Muscle layer of duodenum (tissue), 2 donors: ENCODE results near the gene ELFN1.

Experiments
- H3K27ac ChIP-seq: one replicate; pipeline ENCODE4 v1.7.0; 2013; ENCODE audit warnings: mild to moderate bottlenecking, low read length
- H3K27me3 ChIP-seq: one replicate; pipeline ENCODE4 v1.7.0; 2013; ENCODE audit warnings: low read depth, mild to moderate bottlenecking, control low read depth, low read length
- H3K36me3 ChIP-seq, 2 donors: one replicate each; pipeline ENCODE4 v1.7.0; 2013; ENCODE audit warnings: low read length in 2 of 2, control low read depth in 1 of 2, mild to moderate bottlenecking in 1 of 2; ENCODE audit not compliant: insufficient read depth in 2 of 2, control insufficient read depth in 1 of 2
- H3K4me1 ChIP-seq, 2 donors: one replicate each; pipeline ENCODE4 v1.7.0; 2013; ENCODE audit warnings: low read length in 2 of 2, mild to moderate bottlenecking in 2 of 2, control low read depth in 1 of 2, moderate library complexity in 1 of 2; ENCODE audit not compliant: insufficient read depth in 2 of 2, control insufficient read depth in 1 of 2
- H3K4me3 ChIP-seq, 2 donors: one replicate each; pipeline ENCODE4 v1.7.0; 2013; ENCODE audit warnings: low read length in 2 of 2, low read depth in 1 of 2, mild to moderate bottlenecking in 1 of 2
- H3K9me3 ChIP-seq, 2 donors: one replicate each; pipeline ENCODE4 v1.7.0; 2013; ENCODE audit warnings: low read length in 2 of 2, control low read depth in 1 of 2, mild to moderate bottlenecking in 1 of 2; ENCODE audit not compliant: control insufficient read depth in 1 of 2
- donor health status: healthy.

Gene ELFN1

DNA sequence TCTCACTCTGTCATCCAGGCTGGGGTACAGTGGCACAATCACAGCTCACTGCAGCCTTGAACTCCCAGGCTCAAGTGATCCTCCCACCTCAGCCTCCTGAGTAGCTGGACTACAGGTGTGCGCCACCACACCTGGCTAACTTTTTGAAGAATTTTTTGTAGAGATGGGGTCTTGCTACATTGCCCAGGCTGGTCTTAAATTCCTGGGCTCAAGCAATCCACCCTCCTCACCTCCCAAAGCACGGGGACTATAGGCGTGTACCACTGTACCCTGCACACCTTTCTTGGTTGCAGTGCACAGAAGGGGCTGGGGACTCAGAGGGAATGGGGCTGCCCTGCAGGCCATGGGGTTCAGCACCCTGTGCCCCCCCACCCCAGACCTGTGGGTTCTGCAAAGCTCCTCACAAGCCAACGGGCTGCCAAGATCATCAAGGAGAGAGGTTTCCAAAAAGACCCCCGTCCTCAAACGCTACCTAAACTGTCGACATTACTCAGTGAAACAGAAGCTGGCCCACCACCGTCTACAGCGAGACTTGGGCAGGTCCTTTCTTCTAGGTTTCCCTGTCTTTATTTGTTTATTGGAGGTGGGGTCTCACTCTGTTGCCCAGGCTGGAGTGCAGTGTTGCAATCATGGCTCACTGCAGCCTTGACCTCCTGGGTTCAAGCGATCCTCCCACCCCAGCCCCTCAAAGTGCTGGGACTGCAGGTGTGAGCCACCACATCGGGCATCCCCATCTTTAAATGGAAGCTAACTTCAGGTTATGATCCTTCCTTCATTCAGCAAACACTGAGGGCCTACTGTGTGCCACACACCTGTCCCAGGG, 26.6 kb upstream of the ELFN1 start:
- Histone ChIP-seq H3K27ac (no peak overlapping the region), H3K9me3 (no peaks in the 10 kb centered on the region), H3K4me3 (no peak overlapping the region), H3K4me1 (peaks cover 0 to 18% of the 10 kb centered on the region in 2 donors), H3K36me3 (no peaks in the 10 kb centered on the region), H3K27me3 (no peaks in the 10 kb centered on the region)

DNA sequence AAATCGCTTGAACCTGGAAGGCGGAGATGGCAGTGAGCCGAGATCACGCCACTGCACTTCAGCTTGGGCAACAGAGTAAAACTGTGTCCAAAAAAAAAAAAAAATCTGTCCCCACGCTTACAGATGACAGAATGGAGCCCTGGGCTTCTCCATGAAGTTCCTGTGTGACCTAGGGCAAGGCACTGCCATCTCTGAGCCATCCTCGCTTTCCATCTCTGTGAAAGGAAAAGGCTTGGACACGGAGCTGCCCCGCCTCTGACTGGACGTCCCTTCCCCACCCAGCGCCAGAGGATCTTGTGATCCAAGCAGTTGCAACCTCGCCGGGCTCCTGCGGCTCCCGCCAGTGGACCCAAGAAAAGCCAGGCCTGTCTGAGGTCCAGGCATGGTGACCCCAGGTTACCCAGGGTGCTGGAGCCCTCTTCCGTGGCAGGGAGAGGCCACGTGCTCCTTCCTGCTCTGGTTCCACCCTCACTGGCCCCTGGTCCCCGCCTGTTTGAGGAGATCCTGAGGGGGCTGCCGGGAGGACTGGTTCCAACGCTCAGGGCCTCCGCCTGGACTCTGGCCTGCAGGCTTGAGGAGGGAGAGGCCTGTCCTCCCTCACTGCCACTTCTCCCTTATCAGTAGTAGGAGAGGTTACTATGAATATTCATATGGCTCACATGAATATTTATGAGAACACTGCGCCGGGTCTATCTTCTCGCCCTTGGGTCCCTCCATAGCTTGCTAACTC, 25.6 kb upstream of the ELFN1 start:
- Histone ChIP-seq H3K9me3 (no peaks in the 10 kb centered on the region), H3K4me1 (peaks cover 0 to 23% of the 10 kb centered on the region in 2 donors), H3K36me3 (no peaks in the 10 kb centered on the region), H3K27ac (no peak overlapping the region), H3K27me3 (no peaks in the 10 kb centered on the region), H3K4me3 (no peak overlapping the region)

GRCh38 chr7:1645071-1645409, 25.0 kb upstream of the ELFN1 start:
- Histone ChIP-seq H3K9me3 (no peaks in the 10 kb centered on the region), H3K27ac (no peak overlapping the region), H3K4me3 (no peak overlapping the region), H3K36me3 (no peaks in the 10 kb centered on the region), H3K27me3 (no peaks in the 10 kb centered on the region), H3K4me1 (peaks cover 0 to 23% of the 10 kb centered on the region in 2 donors)

- Histone ChIP-seq H3K4me3 (no peak overlapping the region), H3K27ac (no peak overlapping the region), H3K27me3 (no peaks in the 10 kb centered on the region), H3K9me3 (no peaks in the 10 kb centered on the region), H3K36me3 (no peaks in the 10 kb centered on the region), H3K4me1 (peaks cover 0 to 23% of the 10 kb centered on the region in 2 donors)
These were observed 24.6 kb upstream of the ELFN1 start for GRCh38 chr7:1645476-1645875.

DNA sequence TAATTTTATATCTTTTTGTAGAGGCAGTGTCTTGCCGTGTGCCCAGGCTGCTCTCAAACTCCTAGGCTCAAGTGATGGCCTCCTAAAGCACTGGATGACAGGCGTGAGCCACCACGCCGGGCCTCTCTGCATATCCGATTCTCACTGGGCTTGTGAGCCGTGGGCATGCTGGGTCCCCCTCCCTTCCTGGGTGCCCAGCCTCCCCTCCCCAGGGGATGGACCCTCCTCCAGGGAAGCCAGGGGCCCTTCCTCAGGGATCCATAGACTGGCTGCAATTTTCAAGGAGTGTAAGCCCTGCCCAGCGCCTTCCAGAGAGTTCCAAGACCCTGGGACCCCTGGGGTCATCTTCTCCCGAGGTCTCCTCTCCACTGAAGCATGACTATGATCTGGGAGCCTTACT, 23.7 kb upstream of the ELFN1 start:
- no peak overlapping the region for H3K4me3 ChIP-seq
- no peaks in the 10 kb centered on the region for H3K9me3 ChIP-seq
- H3K36me3 ChIP-seq = no peaks in the 10 kb centered on the region
- peaks cover 0 to 23% of the 10 kb centered on the region in 2 donors for H3K4me1 ChIP-seq
- H3K27me3 ChIP-seq = no peaks in the 10 kb centered on the region
- no peak overlapping the region for H3K27ac ChIP-seq

GRCh38 chr7:1646957-1647891, 22.9 kb upstream of the ELFN1 start:
- H3K4me3 ChIP-seq = no peak overlapping the region
- H3K9me3 ChIP-seq = no peaks in the 10 kb centered on the region
- H3K27ac ChIP-seq = no peak overlapping the region
- no peaks in the 10 kb centered on the region for H3K36me3 ChIP-seq
- H3K4me1 ChIP-seq = peaks cover 0 to 23% of the 10 kb centered on the region in 2 donors
- no peaks in the 10 kb centered on the region for H3K27me3 ChIP-seq

GRCh38 chr7:1647961-1648672, 22.0 kb upstream of the ELFN1 start:
- H3K4me3 ChIP-seq = no peak overlapping the region
- H3K27me3 ChIP-seq = no peaks in the 10 kb centered on the region
- no peaks in the 10 kb centered on the region for H3K9me3 ChIP-seq
- H3K27ac ChIP-seq = no peak overlapping the region
- H3K4me1 ChIP-seq = peaks cover 0 to 23% of the 10 kb centered on the region in 2 donors
- H3K36me3 ChIP-seq = no peaks in the 10 kb centered on the region

DNA sequence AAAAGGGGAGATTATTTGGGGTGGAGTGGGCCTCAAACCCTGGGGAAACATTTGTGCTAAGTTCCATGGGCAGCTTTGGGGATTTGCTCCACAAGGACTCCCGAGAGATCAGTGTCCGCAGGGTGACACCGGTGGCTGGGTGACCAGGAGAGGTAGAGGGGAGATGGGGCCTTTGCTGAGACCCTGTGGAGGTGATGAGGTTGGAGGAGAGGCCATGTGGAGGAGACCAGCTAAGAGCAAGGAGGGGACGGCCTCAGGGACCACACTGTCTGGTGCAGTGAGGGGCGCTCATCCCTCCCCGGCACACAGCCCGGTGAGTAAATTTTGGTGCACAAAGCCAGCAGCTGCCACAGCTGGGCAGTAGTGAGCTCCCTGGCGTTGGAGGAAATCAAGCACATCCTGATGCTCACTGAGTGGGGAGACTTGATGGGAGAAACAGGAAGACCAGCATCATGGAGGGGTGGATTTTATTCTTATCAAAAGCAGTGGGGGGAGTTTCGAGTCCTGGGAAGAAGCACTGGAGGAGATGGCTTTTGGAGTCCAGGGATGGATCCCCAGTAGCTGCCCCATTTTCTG, 20.2 kb upstream of the ELFN1 start:
- Histone ChIP-seq H3K27me3 (peaks cover 7% of the 10 kb centered on the region), H3K4me1 (peaks cover 0 to 23% of the 10 kb centered on the region in 2 donors), H3K4me3 (no peak overlapping the region), H3K36me3 (no peaks in the 10 kb centered on the region), H3K9me3 (no peaks in the 10 kb centered on the region), H3K27ac (no peak overlapping the region)

DNA sequence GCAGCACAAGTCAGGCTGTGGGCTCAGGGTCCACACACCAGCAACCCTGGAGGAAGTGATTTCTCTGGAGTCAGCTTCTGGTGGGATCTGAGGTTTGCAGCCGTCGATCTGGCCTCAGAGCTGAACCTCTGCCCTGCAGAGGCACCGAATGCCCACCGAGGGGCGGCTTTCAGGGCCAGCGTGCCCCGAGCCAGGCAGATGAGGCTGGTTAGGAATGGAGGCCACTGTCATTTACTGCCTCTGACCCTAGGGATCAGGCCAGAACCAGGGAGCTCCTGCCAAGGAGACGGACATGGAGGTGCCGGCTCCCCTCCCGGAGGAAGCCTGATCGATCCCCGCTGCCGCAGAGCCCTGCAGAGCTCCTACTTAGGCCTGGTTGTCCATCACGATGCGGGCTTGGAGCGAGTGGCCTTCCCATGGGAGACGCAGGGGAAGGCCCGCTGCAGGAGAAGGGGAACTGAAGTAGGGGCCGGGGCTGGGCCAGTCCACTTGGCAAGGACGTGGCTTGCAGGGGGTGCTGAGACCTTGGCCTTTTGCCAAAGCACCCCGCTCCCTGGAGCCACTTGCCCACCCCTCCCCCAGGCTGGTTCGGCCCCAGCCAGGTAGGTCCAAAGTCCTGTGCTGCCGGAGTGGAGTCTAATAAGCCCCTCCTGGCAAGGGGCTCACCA, 19.6 kb upstream of the ELFN1 start:
- Histone ChIP-seq H3K4me1 (peaks cover 0 to 23% of the 10 kb centered on the region in 2 donors), H3K36me3 (no peaks in the 10 kb centered on the region), H3K27me3 (peaks cover 7% of the 10 kb centered on the region), H3K27ac (no peak overlapping the region), H3K9me3 (no peaks in the 10 kb centered on the region), H3K4me3 (no peak overlapping the region)

DNA sequence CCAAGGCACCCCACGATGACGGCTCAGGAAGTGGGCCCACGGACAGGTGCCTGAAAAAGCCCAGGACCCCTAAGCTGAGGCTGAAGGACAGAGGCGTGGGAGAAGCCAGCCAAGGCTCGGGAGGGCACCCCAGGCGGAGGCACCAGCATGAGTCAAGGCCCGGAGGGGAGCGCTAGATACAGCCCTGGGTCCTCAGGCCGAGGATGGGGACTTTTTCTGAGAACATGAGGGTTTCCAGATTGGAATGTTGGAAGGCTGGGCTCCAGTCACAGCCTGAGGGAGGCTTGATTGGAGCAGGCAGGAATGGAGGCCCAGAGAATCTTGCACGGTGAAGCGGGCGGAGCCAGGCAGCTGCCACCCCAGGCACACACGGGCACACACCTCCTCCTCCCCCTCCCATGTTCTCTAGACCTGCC, 19.0 kb upstream of the ELFN1 start:
- H3K36me3 ChIP-seq = no peaks in the 10 kb centered on the region
- no peaks in the 10 kb centered on the region for H3K9me3 ChIP-seq
- H3K4me1 ChIP-seq = peaks cover 0 to 23% of the 10 kb centered on the region in 2 donors
- no peak overlapping the region for H3K4me3 ChIP-seq
- peaks cover 9% of the 10 kb centered on the region for H3K27me3 ChIP-seq
- H3K27ac ChIP-seq = no peak overlapping the region
